Left lung (tissue), 10 donors: Measurements from ENCODE around the gene SHOX. TPM values are rescaled to one million over a fixed set of nuclear protein-coding genes. Genes with fewer than 3 reads are reported as not detected.

Experiments
- ATAC-seq: fragments of 200-7000 bp; cut with Tn5 transposase; one replicate; pipeline ENCODE4 v1.9.1; 2020; ENCODE audit warnings: moderate library complexity
- DNase-seq, 4 donors: peaks; one replicate each; pipeline ENCODE4 v3.0.0-alpha.2; 2013 to 2020
- H3K27ac ChIP-seq, 2 donors: fragments of 200-600 bp; sonication (generic) in 1 of 2; one replicate each; pipeline versions ENCODE4 v1.5.0 to v1.8.0; 2020 to 2021
- H3K27me3 ChIP-seq, 2 donors: fragments of 200-600 bp; sonication (generic) in 1 of 2; one replicate each; pipeline versions ENCODE4 v1.5.0 to v1.8.0; 2020 to 2021
- H3K36me3 ChIP-seq, 2 donors: fragments of 200-600 bp; sonication (generic) in 1 of 2; one replicate each; pipeline versions ENCODE4 v1.5.0 to v1.8.0; 2020 to 2021
- H3K4me1 ChIP-seq, 2 donors: fragments of 200-600 bp; one replicate each; pipeline ENCODE4 v1.8.0; 2021
- H3K4me3 ChIP-seq, 2 donors: fragments of 200-600 bp; sonication (generic) in 1 of 2; one replicate each; pipeline versions ENCODE4 v1.5.0 to v1.8.0; 2020 to 2021; ENCODE audit warnings: mild to moderate bottlenecking in 1 of 2
- H3K9me3 ChIP-seq, 2 donors: fragments of 200-600 bp; sonication (generic) in 1 of 2; one replicate each; pipeline versions ENCODE4 v1.5.0 to v1.8.0; 2020 to 2021
- intact Hi-C, 2 donors: fragments of 100-400 bp; cut with DNase I; formaldehyde crosslinking; loops; one replicate each; pipeline versions ENCODE4 v1.11.2 to v1.14.2; 2022
- polyA plus RNA-seq, 6 donors: library from polyadenylated mRNA; unstranded; fragments of 120-200 nt; gene quantifications; one replicate each; pipeline ENCODE4 v1.2.1, GENCODE V29; 2013; ENCODE audit not compliant: insufficient read length in 6 of 6
- total RNA-seq, 2 donors: library from RNA; stranded (reverse); fragmentation: NEBNext Ultra II Directional; extraction: Animal tissue kit (Norgen Biotek cat#: 25700); gene quantifications; one replicate each; pipeline ENCODE4 v1.2.1, GENCODE V29; 2021
- TF ChIP-seq, protein P1 (sequence below), 2 donors: fragments of 200-600 bp; sonication (generic) in 1 of 2; IDR thresholded peaks; one replicate each; pipeline versions ENCODE4 v1.5.0 to v1.8.0; 2021; ENCODE audit warnings: antibody characterized with exemption in 2 of 2
- donor health status: DM: no; HTN: yes; CAD: no.
- donor health status: DM: no; HTN: no; CAD: no.

Gene SHOX
- total and polyA plus RNA-seq, 8 donors = 0.04 to 0.26 (median 0.14) TPM; not detected in 2

- TF ChIP-seq, protein P1, sequence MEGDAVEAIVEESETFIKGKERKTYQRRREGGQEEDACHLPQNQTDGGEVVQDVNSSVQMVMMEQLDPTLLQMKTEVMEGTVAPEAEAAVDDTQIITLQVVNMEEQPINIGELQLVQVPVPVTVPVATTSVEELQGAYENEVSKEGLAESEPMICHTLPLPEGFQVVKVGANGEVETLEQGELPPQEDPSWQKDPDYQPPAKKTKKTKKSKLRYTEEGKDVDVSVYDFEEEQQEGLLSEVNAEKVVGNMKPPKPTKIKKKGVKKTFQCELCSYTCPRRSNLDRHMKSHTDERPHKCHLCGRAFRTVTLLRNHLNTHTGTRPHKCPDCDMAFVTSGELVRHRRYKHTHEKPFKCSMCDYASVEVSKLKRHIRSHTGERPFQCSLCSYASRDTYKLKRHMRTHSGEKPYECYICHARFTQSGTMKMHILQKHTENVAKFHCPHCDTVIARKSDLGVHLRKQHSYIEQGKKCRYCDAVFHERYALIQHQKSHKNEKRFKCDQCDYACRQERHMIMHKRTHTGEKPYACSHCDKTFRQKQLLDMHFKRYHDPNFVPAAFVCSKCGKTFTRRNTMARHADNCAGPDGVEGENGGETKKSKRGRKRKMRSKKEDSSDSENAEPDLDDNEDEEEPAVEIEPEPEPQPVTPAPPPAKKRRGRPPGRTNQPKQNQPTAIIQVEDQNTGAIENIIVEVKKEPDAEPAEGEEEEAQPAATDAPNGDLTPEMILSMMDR (IDR thresholded peaks at IDR 0.05) = no peak
Observed at GRCh38 chrX:703866-704265, 73.3 kb downstream of the SHOX start.

More at GRCh38 chrX:703866-704265, 73.3 kb downstream of the SHOX start:
- no peak for DNase-seq
- Histone ChIP-seq H3K4me3 (no peak overlapping the region), H3K9me3 (peaks cover 0 to 43% of the 10 kb centered on the region in 2 donors), H3K36me3 (no peaks in the 10 kb centered on the region), H3K4me1 (no peaks in the 10 kb centered on the region), H3K27me3 (no peaks in the 10 kb centered on the region), H3K27ac (no peak overlapping the region)
- no peak for ATAC-seq
- intact Hi-C loops = no loop called here

Other genes starting within 250 kb of the SHOX start
- 10 to 100 TPM; 11.2 to 12.8 TPM for gene PPP2R3B, start 243.9 kb upstream of the SHOX start, total RNA-seq
- gene PPP2R3B, start 243.9 kb upstream of the SHOX start, polyA plus RNA-seq = 10 to 100 TPM; 18.9 to 35.2 (median 23.4) TPM